ENCODE data around the gene MATCAP1.
A peak's percentile ranks its signal among the peaks of the same experiment; 100 is the strongest.

MATCAP1 gene

DNA sequence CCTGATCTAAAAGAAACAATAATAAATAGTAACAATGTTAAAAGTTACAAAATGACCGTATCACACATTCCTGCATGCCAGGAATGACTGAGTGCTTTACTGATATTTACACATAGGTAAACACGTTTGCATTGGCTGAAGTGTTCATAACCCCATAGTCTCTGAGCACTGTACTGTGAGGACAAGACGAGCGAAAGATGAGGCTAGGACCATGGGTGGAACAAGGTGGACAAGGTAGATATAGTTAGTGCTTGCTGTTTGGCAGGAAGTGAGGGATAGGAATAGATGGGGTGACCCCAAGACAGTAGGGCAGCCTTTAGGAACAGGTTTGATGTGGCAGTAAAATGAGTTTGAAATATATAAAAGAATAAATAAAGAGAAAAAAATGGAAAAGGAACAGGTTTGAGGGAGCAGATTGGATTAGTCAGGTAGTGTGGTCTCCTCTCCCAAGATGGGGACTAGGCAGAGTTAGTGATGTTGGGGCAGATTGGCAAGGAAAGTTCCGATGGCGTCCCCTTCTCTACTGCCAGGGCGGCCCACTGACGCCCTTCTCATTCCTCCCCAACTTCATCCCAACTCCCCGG is 7.7 kb upstream of the MATCAP1 start:
- DNase-seq (ENCODE audit: low read depth in 2 of 2) = no peak

DNA sequence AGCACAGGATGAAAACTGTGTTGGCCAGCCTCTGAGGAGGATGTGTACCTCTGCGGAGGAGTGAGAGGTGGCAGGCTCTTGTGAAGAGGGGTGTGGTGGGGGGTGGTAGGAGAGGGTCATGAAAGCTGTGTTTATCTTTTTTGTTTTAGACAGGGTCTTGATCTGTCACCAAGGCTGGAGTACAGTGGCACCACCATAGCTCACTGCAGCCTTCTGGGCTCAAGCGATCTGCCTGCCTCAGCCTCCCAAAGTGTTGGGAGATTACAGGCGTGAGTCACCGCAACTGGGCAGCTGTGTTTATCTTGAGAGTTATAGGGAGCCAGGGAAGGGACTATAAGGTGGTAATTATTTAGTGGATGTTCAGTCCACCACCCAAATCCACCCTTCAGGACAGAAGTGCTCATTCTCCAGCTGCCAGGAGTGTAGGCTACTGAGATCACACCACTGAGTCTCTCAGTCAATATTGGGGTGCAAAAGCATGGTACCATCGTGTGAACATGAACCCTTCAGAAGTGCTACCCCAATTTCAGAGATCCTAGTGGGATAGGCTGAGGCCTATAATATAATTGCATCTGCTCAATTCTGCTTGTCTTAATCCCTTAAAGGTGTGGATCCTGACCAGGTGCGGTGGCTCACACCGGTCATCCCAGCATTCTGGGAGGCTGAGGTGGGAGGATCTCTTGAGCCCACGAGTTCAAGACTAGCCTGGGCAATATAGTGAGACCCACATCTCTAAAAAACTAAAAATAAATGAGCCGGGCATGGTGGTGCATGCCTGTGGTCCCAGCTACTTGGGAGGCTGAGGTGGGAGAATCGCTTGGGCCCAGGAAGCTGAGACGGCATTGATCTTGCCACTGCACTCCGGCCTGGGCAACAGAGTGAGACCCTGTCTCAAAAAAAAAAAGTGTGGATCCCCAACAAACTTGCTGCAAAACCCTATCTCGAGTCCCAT is 7.0 kb upstream of the MATCAP1 start:
- DNase-seq (ENCODE audit: low read depth in 2 of 2) = no peak

DNA sequence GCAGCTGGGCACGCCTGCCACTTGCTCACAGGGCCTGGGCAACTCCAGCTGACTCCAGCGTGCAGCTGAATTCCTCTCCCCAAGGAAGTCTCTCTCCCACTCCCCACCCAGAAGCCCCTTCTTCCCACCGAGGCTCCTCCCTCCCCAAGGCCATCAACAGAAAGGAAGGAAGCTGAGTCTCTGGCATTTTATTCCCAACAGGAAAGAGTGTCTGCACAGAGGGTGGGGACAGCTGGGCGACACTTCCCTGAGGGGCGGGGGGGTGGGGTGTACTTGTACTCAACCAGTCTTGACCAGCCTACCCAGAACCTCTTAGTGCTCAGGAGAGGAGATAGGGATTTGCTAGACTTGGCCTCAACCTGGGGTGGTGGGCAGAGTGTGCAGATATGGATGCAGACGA is 6.3 kb upstream of the MATCAP1 start, which contains the start of gene EXOC3L1:
EXOC3L1 (minus strand) TSS at position 96 of the 400 bp plus-strand sequence. CDS start 460 bp downstream, outside the sequence.
- no peak for DNase-seq (ENCODE audit: low read depth in 2 of 2)

DNA sequence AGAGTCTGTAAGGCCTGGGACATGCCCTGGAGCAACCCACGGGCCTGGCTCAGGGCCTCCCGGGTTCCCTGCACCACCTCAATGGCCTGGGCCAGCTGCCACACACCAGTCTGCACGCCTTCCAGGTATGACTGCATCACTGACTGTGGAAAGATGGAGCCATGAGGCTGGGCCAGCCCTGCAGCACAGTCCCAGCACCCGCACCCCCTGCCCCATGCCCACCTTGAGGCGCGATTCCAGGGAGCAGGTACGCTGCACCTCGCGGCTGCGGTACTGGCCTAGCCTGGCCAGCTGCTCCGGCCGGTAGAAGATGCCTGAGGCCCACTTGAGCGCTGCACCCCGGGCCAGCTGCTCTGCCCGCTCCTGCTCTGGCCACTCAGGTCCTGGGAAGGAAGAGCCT is 5.0 kb upstream of the MATCAP1 start:
- DNase-seq (ENCODE audit: low read depth in 2 of 2) = no peak

DNA sequence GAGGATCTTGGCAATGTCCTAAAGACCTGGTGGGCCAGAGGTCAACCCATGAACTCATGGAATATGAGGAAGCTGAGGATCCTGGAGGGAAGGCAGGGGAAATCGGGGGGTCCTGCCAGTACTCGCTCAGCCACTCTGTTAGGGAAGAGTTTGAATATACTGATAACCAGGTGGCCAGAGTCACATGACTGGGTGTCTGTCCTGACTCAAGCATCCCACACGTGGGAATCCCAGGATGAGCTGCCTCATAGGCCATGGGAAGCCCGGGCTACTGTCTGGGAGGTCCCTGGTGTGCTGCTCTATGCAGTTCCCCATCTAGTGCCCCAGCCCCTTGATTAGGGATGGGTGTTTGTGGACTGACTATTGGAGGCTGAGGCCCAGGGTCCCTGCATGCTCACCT is 4.6 kb upstream of the MATCAP1 start:
- no peak for DNase-seq (ENCODE audit: low read depth in 2 of 2)

DNA sequence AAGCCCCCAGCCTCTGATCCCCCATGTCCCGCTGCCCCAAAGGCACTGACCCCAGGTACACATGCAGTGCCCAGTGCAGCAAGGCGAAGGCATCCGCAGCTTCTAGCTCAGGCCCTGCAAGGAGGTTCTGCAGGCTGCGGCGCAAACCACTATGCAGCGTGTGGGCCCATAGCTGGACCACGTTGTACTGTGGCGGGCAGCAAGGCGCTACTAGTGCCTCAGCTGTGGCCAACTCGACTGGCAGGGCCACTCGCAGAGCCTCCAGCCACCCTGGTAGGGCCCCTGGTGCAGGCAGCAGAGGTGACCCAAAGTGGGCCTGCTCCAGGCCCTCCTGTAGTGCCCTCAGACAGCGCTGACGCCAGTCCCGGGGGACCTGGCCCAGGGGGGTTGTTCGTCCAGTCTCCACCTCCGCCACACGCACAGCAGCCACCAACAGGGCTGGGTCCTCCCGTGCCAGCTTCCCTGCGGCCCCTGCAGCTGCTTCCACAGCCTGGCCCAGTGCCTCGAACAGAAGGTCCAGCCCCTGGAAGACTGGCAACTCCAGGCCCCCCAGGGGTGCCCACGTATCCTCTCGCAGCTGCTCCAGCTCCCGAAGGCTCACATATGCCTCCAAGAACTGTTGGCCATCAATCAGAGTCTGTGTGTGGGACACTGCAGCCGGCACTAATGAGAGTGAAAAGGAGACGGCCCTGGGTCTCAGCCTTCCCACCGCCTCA is 3.6 kb upstream of the MATCAP1 start:
- DNase-seq (ENCODE audit: low read depth in 2 of 2) = no peak

DNA sequence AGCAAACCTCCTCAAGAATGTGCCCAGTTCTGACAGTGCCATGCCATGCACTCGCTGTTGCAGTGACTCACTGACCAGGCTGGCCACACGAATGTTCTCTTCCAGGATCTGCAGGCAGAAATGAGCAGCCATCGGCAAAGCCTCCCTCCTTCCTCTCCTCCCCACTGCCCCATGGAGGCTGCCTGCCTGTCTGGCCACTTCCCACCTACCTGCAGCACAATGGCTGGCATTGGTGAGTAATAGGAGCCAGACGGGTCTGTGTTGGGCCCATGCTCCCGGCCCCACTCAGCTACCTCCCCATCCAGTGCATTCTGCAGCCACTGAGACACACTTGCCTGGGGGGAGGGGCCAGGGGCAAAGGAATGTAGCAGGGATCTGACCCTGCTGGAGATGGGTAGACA is 2.8 kb upstream of the MATCAP1 start:
- DNase-seq (ENCODE audit: low read depth in 2 of 2) = no peak

DNA sequence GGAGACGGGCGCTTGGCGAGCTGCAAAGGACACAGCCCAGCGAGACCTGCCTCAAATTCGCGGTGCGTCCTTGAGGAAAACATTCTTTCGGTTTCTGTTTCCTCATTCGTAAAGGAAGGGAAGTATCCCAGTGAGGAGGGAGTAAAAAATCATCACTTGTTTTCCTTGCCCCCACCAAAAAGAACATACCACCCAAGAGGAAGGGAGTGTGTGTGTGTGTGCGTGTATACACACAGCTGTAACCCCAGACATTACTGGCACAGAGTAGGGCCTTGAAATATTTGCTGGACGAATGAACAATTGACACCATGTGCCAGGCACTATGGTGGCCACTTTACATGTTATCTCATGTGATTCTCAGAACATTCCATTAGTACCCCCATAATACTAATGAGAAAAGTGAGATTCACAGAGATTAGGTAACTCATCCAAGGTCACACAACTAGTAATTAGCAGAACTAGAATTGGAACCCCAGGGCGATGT is 1.9 kb upstream of the MATCAP1 start:
- no peak for DNase-seq (ENCODE audit: low read depth in 2 of 2)

DNA sequence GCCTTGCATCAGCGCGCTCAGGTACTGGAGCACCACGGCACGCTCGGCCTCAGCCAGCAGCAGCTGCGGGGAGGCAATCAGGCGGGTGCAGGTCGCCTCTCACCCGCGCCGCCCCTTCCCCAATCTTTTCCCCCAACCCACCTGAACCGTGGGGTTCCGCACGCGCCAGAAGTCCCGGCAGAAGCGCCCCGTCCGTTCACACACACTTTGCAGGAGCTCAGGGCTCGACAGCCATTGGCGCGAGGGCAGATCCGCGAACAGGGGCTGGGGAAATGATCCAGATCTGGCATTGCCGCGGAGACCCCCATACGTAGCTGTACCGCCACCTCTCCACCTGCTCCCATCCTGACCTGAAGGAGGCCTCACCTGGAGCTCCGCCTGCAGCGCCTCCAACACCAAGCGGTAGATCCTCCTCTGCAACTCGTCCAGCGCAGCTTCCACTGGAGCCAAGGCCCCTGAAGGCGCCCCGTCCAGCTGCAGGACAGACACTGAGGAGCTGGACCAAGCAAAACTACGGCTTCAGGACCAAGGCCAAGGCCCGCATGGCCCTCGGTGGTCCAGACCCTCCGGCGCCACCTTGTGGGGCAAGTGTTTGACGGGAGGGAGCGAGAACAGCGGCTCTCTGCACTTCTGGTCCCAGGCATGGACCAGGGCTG is 1.4 kb upstream of the MATCAP1 start:
- DNase-seq (ENCODE audit: low read depth in 2 of 2) = peak; percentile 81 to 87

DNA sequence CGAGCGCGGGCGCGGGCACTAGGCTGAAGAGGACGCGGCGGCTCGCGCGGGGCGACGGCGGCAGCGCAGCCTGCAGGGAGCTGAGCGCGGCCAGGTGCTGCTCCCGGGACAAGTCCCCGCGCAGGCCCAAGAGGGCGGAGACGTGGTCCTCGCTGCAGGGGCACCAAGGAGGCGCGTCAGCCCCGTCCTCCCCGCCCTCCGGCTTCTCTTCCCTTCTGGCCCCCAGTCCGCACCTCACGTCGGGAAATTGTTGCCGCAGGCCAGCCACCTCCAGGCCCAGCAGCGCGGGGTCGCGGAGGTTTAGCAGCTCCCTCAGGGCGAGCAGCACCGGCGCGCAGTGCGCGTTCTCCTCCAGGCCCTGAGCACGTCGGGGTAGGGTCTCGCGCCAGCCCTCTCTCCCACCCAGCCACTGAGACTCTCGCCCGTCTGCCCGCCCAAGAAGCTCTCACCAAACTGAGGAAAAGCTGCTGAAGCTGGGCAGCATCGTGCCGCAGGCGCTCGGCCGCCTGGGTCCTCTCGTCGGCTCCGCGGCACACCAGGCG is 761 bp upstream of the MATCAP1 start:
- DNase-seq (ENCODE audit: low read depth in 2 of 2) = no peak

DNA sequence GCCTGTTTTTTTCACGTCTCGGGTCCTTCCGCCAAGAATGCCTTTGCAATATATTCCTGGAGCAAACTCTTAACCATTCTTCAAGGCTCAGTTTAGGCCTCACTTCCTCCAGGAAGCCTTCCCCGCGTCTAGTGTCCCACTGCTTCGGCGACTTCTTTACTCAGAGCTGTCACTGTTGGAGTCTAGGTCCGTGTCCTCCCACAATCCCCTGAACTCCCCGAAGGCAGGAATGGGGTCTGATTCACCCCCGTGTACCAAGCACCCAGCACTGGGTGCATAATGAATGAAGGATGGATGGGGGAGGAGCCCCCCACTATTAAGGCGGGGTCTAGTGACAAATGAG is 508 bp downstream of the MATCAP1 start:
- no peak for DNase-seq (ENCODE audit: low read depth in 2 of 2)

DNA sequence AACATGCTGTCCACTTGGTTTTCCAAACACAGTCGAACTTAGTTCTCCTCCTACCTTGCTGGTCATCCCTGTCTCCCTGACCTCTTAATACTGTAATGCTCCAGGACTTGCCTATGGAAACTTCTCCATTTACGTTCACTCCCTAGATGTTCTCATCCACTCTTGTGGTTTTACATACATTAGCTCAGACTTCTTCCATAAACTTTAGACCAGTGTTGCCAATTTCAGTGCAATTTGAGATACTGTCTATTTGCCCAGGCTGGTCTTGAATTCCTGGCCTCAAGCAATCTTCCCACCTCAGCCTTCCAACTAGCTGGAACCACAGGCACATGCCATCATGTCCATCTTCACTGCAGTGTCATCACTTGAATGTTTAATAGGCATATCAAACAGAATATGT is 1.5 kb downstream of the MATCAP1 start:
- no peak for DNase-seq (ENCODE audit: low read depth in 2 of 2)

DNA sequence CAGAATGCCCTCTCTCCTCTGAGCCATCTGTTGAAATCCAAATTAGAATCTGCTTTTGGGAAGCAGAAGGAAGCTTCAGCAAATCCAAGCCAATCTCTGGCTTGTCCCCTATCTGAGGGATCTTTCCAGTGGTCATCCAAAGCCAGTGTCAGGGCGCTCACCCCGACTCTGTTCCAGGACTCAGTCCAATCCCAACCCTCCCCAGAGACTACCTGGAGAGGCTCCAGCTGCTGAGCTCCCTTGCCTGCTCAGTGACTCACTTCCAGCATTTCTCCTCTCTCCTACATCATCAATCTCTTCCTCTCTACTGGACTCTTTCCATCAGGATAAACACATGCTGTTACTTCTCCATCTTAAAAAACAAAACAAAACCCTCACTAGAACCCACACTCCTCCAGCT is 2.4 kb downstream of the MATCAP1 start:
- no peak for DNase-seq (ENCODE audit: low read depth in 2 of 2)

DNA sequence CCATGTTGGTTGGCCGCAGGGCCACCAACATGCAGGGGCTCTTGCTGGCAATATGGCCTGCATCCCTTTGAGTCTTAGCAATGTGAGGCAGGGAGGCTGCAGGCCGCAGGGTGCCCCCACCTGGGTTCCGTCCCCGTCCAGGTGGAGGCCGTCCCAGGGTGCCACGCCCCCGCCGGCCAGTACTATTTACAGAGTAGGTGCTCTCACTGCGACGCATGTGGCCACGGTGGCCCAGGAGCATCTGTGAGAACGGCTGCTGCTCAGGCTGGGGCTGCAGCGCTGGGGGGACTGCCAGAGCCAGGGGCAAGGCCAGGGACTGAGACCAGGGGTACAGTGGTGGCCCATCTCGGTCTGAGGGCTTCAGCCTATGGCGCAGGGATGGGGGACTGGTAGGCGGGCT is 3.6 kb downstream of the MATCAP1 start:
- no peak for DNase-seq (ENCODE audit: low read depth in 2 of 2)

DNA sequence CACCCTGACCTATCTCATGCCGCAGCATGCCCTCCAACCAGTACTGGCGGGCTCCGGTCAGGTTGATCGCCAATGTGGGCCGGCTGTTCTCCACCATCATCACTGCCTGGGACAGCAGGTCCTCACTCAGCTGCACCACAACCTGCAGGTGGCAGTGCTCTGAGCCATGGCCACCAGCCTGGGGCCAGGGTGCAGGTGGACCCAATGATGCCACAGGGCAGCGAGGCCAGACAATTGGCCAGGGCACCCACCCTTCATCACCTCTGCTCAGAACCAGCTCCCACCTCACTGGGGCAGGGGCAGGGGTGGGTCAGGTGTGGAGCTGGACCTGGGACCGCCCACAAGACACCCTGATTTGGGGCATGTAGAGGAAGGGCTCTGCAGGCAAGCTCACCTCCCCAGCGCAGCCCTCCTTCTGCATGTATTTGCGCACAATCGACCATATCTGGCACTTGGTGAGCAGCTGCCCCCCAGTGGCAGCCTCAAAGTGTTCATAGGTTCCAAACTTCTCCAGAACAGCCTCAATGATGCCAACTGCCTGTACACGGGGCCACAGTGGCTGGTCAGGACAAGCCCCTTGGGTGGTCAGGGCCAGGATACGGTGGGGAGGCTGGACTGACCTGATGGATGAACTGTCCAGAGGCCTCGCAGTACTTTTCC is 4.2 kb downstream of the MATCAP1 start:
- no peak for DNase-seq (ENCODE audit: low read depth in 2 of 2)

DNA sequence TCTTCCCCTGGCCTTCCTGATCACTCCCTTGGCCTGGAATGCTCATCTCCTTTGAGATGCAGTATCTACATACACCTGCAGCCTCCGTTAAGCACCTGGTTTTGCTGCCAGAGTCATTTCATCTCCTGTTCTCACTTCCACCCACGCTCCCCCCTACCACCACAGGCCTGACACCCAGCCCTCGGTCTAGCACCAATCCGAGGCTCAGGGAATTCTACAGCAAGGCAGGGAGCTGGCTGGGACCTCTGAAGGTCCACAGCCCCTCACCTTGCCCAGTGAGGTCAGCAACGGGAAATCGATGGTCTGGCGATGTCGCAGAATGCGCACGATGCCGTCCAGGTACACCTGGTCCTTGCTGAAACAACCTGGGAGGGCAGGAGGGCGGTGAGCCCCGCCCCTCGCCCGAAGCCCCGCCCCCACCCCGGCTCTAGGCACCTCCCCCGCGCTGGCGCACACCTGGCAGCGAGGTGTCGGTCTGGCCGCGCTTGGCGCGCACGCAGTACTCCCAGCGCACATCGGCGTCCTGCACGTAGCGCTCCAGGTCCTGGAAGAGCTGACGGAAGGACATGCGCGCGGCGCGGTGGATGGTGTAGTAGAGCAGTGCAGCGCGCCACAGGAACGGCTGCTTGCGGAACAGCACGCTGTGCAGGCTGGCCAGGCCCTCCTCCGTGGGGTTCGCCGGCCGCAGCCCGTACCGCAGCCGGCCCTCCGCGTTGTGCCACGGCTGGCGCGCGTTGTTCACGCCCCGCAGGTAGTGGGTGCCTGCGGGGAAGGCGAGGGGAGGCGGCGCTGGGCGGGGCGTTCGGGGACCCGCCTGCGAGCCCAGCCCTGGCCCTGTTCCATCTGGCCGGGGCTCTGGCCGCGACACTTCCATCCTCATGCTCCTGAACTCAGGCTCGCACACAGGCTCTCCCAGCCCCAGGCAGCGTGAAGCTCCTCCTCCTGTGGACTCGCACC is 5.7 kb downstream of the MATCAP1 start:
- no peak for DNase-seq (ENCODE audit: low read depth in 2 of 2)

DNA sequence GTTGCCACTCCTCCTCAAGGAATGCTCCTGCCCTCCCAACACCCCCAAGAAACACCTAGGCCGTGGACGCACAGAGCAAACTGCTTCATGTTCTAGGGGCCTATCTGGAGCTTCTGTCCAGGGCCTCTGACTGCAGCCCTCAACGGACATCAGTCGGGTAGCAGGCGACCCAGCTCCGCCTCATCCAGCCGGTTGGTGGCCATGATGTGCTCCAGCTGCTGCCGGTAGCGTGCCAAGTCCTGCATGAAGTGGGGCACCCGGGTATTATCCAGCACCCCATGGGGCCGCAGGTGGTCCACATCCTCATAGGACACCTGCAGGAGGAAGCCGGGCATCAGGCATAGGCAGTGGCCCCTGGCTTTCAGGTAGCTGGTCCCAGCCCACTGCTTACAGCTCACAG is 7.1 kb downstream of the MATCAP1 start:
- DNase-seq (ENCODE audit: low read depth in 2 of 2) = no peak

DNA sequence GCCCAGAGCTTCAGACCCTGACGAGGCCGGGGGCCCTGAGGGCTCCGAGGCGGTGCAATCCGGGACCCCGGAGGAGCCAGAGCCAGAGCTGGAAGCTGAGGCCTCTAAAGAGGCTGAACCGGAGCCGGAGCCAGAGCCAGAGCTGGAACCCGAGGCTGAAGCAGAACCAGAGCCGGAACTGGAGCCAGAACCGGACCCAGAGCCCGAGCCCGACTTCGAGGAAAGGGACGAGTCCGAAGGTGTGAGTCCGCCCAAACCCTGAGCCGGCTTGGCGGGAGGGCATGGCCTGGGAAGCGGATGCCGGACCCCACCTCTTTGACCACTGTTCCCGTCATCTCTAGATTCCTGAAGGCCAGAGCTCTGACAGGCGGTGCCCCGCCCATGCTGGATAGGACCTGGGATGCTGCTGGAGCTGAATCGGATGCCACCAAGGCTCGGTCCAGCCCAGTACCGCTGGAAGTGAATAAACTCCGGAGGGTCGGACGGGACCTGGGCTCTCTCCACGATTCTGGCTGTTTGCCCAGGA is 9.0 kb downstream of the MATCAP1 start:
- no peak for DNase-seq (ENCODE audit: low read depth in 2 of 2)

DNA sequence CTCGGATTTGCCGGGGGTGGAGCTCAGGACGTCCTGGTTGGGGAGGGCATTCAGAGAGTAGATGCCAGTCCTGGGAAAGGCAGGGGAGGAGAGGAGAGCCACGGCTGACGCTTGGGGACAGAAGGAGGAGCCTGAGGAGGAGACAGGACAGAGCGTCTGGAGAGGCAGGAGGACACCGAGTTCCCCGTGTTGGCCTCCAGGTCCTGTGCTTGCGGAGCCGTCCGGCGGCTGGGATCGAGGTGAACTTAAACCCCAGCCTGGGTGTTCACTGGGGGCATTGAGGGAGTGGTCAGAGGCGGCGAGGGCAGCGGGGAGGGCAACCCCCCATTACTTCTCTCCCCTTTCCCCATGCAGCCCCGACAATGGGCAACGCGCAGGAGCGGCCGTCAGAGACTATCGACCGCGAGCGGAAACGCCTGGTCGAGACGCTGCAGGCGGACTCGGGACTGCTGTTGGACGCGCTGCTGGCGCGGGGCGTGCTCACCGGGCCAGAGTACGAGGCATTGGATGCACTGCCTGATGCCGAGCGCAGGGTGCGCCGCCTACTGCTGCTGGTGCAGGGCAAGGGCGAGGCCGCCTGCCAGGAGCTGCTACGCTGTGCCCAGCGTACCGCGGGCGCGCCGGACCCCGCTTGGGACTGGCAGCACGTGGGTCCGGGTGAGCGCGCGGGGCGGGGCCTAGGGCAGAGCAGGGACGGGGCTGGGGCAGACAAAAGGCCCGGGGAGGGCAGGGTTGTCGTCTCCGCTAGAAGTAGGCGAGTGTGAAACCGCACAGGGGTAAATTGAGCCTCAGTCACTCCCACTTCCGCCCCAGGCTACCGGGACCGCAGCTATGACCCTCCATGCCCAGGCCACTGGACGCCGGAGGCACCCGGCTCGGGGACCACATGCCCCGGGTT is 9.7 kb downstream of the MATCAP1 start:
- no peak for DNase-seq (ENCODE audit: low read depth in 2 of 2)
